GM10248 (cell line): ENCODE measurements around the gene ZNF680.

Experiments
- CTCF ChIA-PET: fragments of 300-600 bp; sonication (Branson Sonifier 250); formaldehyde crosslinking; extraction: SDS; loops from one replicate; lab custom pipeline; 2021; ENCODE audit warnings: antibody characterized with exemption; lab: Yijun Ruan, JAX
- POLR2A ChIA-PET: fragments of 350-650 bp; sonication (Branson Sonifier 250); formaldehyde crosslinking; extraction: SDS; loops from one replicate; lab custom pipeline; 2020; ENCODE audit warnings: antibody characterized with exemption; lab: Yijun Ruan, JAX
- DNase-seq: peaks from one replicate; pipeline ENCODE4 v3.0.0; 2012; ENCODE audit errors: extremely low spot score
- TF ChIP-seq, protein P1 (sequence below): IDR thresholded peaks from 2 replicates; pipeline ENCODE4 v1.5.1; 2012; ENCODE audit warnings: mild to moderate bottlenecking, low read depth; ENCODE audit errors: extremely low read depth, missing control alignments, control extremely low read depth

Gene ZNF680

DNA sequence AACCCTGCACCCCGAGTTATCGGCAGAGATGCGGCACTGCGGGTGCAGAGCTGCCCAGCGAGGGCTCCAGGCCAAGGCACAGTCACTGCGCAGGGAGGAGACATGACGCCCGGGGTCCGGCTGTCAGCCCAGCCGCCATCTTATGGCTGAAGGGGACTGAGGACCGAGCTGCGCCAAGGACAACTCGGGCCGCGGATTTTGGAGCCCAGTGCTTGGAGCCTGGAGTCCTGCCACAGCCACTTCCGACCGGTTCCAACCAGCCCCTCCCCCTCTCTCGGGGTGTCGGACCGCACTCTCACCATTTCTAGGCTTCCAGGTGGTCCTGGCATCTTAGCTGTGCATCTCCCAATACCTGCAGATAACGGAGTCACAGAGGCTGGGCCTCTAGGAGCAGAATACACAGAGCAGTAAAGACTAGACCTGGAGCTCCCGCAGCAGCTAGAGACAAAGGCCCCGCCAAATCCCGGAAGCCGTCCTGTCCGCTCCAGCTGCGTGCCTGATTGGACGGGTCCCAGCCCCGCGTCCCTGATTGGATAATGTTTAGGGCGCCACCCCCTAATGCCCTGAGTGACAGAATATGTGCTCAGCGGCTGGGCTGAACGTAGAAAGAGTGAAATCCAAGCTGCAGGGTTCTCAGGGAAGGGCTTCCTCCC, at the start of gene ZNF680:
ZNF680 (minus strand) TSS at position 446 of the 653 bp plus-strand sequence; CDS start at position 329, 117 bp downstream.
- ChIA-PET POLR2A (interaction anchor here (0.7 to 1.3 kb wide), 3 partner anchors 247 to 444 kb away, joined by 4 to 5 read pairs (median 4); partner anchors contain the start of gene ERV3-1), CTCF (interaction anchor here (1.1 to 1.9 kb wide), 5 partner anchors 11 to 20 kb away, joined by 3 to 8 read pairs (median 5); no protein-coding TSS in a partner anchor)
- TF ChIP-seq, protein P1, sequence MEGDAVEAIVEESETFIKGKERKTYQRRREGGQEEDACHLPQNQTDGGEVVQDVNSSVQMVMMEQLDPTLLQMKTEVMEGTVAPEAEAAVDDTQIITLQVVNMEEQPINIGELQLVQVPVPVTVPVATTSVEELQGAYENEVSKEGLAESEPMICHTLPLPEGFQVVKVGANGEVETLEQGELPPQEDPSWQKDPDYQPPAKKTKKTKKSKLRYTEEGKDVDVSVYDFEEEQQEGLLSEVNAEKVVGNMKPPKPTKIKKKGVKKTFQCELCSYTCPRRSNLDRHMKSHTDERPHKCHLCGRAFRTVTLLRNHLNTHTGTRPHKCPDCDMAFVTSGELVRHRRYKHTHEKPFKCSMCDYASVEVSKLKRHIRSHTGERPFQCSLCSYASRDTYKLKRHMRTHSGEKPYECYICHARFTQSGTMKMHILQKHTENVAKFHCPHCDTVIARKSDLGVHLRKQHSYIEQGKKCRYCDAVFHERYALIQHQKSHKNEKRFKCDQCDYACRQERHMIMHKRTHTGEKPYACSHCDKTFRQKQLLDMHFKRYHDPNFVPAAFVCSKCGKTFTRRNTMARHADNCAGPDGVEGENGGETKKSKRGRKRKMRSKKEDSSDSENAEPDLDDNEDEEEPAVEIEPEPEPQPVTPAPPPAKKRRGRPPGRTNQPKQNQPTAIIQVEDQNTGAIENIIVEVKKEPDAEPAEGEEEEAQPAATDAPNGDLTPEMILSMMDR: no peak
- peak; percentile 89 for DNase-seq

DNA sequence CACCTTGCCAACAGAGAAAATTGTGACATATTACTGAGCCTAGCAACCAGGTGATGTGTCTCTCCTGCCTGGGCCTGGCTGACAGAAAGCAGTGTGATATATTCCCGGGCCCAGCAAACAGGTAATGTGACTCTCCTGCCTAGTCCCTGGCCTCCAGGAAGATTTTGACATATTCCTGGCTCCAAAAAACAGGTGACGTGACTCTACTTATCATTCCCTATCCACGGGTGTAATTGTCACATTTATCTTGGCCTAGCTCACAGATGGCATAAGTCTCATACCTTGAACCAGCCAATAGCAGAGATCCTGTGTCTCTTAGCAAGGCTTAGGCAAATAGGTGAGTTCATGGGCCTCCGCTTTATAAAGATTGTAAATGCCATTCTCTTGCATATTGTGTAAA, 49.6 kb upstream of the ZNF680 start:
- ChIA-PET CTCF (no interaction called here), POLR2A (no interaction called here)
- DNase-seq: no peak
- TF ChIP-seq, protein P1: no peak

DNA sequence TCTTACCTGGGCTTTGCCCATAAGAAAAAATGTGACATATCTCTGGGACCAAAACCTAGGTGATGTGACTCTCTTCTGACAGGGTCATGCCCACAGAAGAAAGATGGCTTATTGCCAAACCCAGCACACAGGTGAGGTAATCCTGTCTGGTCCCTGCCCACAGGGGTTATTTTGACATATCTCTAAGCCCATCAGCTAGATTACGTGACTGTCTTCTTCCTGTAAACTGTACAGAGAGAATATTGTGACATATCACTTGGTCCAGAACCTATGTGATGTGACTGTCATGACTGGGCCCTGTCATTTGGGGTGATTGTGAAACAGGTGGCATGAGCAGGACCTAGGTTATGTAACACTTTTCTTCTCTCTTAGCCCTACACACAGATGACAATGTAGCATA, 48.8 kb upstream of the ZNF680 start:
- TF ChIP-seq, protein P1: no peak
- CTCF ChIA-PET: no interaction called here
- POLR2A ChIA-PET: no interaction called here
- no peak for DNase-seq

DNA sequence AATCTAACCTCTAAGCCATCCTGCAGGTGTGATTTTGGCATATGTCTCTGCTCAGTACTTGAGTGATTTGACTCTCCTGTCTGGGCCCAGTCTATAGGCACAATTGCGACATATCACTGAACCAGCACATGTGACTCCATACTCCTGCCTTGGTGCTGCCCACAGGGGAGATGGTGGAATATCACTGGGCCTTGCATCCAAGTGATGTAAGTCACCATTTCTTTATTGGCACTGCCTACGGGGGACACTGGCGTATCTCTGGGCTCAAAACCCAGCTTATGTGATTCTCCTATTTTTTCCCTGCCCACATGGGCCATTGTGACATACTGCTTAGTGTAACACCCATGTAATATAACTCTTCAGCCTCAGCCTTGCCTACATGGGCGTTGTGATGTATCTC, 48.1 kb upstream of the ZNF680 start:
- CTCF ChIA-PET: no interaction called here
- TF ChIP-seq, protein P1: no peak
- POLR2A ChIA-PET: no interaction called here
- DNase-seq: no peak

DNA sequence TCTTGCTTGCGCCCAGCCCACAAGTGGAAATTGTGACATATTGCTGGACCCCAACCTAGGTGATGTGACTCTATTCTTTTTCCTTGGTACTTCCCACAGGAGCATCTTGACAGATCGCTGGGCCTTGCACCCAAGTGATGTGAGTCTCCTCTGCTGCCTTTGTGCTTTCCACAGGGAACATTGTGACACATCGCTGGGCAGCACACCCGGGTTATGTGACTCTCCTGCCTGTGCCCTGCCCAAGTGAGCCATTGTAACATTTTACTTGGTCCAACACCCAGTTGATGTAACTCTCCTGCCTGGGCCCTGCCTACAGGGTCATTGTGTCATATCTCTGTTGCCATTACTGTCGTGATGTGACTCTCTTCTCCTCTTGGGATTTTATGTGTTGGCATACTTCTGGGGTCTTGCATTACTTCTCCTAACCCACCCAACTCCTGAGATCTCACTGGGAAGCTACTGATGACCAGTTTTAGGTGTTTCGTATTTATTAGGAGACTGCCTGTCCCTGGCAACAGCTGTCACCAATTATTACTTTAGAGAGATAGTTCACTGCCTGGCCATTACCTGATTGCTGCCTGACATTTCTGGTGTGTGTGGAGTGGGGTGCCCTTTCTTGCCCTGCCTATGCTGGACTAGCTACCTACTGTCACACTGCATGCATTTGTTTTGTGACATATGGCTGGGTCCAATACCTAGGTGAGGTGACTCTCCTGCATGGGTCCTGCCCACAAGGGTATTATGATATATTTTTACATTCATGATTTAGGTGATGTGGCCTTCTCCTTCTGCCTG, 45.4 kb upstream of the ZNF680 start:
- DNase-seq: no peak
- TF ChIP-seq, protein P1: no peak
- CTCF ChIA-PET: no interaction called here
- POLR2A ChIA-PET: no interaction called here

DNA sequence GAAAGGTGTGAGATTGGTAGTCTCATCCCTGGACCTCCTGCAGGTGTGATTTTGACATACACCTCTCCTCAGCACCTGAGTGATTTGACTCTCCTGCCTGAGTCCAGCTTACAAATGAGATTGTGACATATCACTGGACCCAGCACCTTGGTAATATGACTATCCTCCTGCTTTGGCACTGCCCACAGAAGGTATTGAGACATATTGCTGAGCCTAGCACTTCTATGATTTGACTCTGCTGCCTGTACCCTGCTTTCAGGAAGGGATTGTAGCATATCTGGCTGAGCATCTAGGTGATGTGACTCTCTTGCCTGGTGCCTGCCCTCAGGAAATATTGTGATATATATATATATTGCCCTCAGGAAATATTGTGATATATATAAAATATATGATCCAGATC, 43.5 kb upstream of the ZNF680 start:
- ChIA-PET POLR2A (no interaction called here), CTCF (no interaction called here)
- DNase-seq: no peak
- TF ChIP-seq, protein P1: no peak
